ELR (cell line): ENCODE results near the gene MZF1.

Experiments
- DNase-seq: peaks from one replicate; pipeline ENCODE4 v3.0.0-alpha.2; 2015; ENCODE audit warnings: low read depth

MZF1 gene

DNA sequence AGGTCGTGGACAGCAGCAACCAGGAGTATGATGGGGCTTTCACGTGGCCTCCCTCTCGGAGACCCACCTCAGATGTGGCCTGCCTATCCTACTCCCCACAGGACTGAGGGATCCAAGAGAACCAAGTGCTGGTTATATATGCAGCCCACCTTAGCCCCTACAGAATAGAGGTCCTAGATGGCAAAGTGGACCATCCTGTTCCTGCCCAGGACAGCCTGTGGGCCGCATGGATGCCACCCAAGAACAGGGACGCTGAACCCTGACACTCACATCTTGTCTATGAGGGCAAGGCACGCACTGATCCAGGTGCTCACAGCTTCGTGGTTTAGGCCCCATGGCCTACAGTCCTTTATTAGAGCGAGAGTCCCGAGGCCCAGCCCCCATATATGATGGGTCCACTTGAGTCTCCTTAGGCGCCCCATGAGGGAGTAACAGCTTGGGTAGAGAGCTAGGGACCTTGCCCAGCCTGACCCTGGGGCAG lies 59.9 kb downstream of the MZF1 start:
- DNase-seq = no peak
